ENCODE measurements around the gene PDE4D.

GRCh38 chr5:59605915-59606314 is 287.6 kb downstream of the PDE4D start:
- TF ChIP-seq TCF12 (IDR thresholded peaks at IDR 0.05; ENCODE audit: low read depth, low read length) (no peak), SRF (IDR thresholded peaks at IDR 0.05; ENCODE audit: low read depth in 2 of 2, low read length in 2 of 2) (no peak), CTCF (IDR thresholded peaks at IDR 0.05 in 2 of 3, conservative IDR thresholded peaks at IDR 0.05 in 1 of 3; ENCODE audit: control insufficient read depth in 2 of 3, extremely low read depth in 1 of 3, insufficient read depth in 1 of 3, low read depth in 3 of 3, low read length in 3 of 3) (no peak), MYB (IDR thresholded peaks at IDR 0.05; ENCODE audit: borderline replicate concordance, low read depth, low read length) (no peak), CHD4 (IDR thresholded peaks at IDR 0.05) (no peak), EP300 (IDR thresholded peaks at IDR 0.05; ENCODE audit: borderline replicate concordance in 1 of 2, control insufficient read depth in 1 of 2, low read depth in 2 of 2, low read length in 2 of 2) (no peak), ZNF592 (IDR thresholded peaks at IDR 0.05) (no peak), EZH2 (IDR thresholded peaks at IDR 0.05; ENCODE audit: borderline replicate concordance, control insufficient read depth, low read depth, low read length) (no peak), USF2 (IDR thresholded peaks at IDR 0.05; ENCODE audit: borderline replicate concordance, low read depth, low read length) (no peak), POLR2A (IDR thresholded peaks at IDR 0.05; ENCODE audit: low read depth, low read length) (no peak), NFYB (IDR thresholded peaks at IDR 0.05; ENCODE audit: insufficient read depth, low read depth, low read length) (no peak), CHD1 (IDR thresholded peaks at IDR 0.05; ENCODE audit: low read depth, low read length) (no peak)

All from GM12878 (cell line).